HG03159 (cell line): ENCODE data around the gene MRPL51.
"Not testable (repeated sequence)": the region's sequence is repeated elsewhere in the genome, so short reads cannot be mapped to it uniquely, and the experiment has no call there.

Source experiments
- ATAC-seq: cut with Tn5 transposase; IDR thresholded peaks from one replicate; pipeline ENCODE4 v1.9.1; 2021; ENCODE audit warnings: mild to moderate bottlenecking, moderate library complexity; ENCODE audit not compliant: unreplicated experiment

Gene MRPL51

DNA sequence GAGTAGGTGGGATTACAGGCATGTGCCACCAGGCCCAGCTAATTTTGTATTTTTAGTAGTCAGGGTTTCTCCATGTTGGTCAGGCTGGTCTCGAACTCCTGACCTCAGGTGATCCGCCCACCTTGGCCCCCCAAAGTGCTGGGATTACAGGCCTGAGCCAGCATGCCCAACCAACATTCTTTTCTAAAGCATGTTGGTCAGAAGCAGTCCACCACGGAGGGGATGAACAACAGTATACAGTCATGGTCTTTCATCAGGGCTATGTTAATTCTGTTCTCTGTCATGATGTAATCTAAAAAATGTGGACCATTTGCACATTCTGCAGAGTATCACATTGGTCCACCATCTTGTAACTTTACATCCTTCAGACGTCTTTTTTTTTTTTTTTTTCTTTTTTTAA lies 3.6 kb downstream of the MRPL51 start:
- ATAC-seq: no peak

- ATAC-seq: no peak
Observed at GRCh38 chr12:6488240-6488639, 4.8 kb downstream of the MRPL51 start.

DNA sequence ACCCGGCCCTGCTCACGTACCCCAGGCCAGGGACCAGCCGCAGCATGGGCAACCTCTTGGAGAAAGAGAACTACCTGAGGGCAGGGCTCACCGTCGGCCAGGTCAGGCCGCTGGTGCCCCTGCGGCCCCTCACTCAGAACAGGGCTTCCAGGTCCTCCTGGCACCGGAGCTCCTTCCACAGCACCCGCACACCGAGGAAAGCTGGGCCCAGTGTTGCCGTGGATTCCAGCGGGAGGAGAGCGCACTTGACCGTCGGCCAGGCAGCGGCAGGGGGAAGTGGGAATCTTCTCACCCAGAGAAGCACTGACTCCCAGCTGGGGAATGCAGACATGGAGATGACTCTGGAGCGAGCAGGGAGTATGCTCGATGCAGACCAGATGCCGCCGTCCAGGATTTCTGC lies 14.6 kb downstream of the MRPL51 start:
- ATAC-seq: no peak

GRCh38 chr12:6477601-6478377 lies 15.3 kb downstream of the MRPL51 start:
- not testable (repeated sequence) for ATAC-seq

GRCh38 chr12:6476489-6476888 lies 16.6 kb downstream of the MRPL51 start:
- no peak for ATAC-seq

DNA sequence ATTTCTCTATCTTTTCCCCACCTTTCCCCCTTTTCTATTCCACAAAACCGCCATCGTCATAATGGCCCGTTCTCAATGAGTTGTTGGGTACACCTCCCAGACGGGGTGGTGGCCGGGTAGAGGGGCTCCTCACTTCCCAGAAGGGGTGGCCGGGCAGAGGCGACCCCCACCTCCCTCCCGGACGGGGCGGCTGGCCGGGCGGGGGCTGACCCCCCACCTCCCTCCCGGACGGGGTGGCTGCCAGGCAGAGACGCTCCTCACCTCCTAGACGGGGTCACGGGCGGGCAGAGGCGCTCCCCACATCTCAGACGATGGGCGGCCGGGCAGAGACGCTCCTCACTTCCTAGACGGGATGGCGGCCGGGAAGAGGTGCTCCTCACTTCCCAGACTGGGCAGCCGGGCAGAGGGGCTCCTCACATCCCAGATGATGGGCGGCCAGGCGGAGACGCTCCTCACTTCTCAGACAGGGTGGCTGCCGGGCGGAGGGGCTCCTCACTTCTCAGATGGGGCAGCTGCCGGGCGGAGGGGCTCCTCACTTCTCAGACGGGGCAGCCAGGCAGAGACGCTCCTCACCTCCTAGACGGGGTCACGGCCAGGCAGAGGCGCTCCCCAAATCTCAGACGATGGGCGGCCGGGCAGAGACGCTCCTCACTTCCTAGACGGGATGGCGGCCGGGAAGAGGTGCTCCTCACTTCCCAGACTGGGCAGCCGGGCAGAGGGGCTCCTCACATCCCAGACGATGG lies 17.7 kb downstream of the MRPL51 start:
- not testable (repeated sequence) for ATAC-seq

DNA sequence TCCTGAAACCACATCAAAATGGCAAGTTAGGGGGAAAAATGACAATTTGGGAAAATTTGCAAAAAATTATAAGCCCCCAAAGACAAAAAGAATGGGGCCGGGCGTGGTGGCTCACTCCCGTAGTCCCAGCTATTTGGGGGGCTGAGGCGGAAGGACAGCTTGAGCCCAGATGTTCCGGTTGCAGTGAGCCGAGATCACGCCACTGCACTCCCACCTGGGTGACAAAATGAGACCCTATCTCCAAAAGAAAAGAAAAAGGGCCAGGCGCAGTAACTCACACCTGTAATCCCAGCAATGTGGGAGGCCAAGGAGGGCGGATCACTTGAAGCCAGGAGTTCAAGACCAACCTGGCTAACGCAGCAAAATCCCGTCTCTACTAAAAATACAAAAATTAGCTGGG lies 20.6 kb downstream of the MRPL51 start:
- no peak for ATAC-seq

DNA sequence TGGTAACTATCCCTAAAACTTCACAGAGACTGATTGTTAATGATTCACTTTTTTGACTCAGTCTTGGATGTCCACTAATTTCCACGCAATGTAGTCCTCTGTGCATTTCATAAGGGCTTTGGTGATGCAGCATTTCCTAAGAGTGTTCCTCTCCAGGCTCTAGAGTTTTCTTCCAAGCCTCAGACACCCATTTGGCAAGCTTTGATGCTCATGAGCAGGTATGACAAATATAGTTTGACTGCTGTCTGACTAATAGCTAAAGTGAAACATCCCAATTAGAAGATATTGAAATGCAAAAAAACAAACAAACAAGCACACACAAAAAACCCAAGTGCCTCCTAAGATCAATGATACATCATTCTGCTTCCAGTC lies 21.1 kb downstream of the MRPL51 start:
- no peak for ATAC-seq

DNA sequence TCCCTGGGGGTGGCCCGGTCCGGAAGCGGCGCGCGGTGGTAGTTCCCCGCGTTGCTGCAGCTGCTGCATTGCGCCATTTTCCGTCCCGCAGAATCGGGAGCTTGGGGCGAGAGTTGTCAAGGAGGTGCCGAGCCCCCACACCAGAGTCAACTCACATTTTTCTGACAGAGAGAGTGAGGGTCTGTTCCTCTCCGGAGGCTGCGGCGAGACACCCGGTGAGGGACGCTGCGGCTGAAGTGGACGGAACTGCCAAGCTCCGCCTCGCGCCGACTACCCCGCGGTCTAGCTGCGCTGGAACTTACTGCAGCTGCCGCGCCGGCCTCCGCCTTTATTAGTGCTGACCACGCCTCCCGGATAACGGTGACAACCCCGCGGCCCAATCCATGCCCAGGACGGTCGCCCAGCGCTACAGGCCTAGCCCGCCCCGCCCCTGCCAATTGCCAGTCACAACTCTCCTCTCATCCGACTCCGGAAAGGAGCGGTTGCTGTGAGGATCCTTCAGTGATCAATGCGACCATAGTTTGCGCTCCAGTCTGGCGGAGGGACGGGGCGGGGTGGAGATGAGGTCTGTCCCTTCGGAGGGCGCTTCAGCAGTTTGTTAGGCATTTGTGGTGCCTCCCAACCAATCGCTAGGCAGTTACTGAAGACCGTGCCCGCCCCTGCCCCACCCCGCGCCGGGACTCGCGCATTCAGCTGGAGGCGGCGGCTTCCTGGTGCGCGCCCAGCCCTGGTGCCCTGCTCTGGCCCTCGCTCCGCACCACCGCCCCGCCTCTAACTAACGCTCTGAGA lies 22.5 kb downstream of the MRPL51 start, which contains the start of gene VAMP1:
VAMP1 (minus strand) TSS at position 303 of the 789 bp plus-strand sequence; CDS start at position 157, 146 bp downstream.
- ATAC-seq: peak; percentile 89

GRCh38 chr12:6469609-6470374 lies 23.3 kb downstream of the MRPL51 start:
- ATAC-seq: no peak

GRCh38 chr12:6469092-6469491 lies 24.0 kb downstream of the MRPL51 start:
- no peak for ATAC-seq

DNA sequence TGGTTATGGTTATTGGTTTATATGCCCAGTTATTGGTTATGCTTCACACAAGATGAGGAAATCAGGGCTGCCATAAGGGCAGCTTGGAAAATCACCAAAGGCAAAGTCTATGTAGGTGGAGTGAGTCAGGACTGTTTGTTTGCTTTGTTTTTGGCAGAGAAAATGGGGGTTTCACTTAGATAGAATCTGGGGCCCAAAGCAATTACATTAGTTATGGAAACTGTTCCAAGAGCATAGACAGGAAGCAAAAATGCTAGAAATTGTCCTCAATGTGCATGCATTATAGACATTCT lies 24.8 kb downstream of the MRPL51 start:
- no peak for ATAC-seq

GRCh38 chr12:6467571-6468282 lies 25.3 kb downstream of the MRPL51 start:
- not testable (repeated sequence) for ATAC-seq

DNA sequence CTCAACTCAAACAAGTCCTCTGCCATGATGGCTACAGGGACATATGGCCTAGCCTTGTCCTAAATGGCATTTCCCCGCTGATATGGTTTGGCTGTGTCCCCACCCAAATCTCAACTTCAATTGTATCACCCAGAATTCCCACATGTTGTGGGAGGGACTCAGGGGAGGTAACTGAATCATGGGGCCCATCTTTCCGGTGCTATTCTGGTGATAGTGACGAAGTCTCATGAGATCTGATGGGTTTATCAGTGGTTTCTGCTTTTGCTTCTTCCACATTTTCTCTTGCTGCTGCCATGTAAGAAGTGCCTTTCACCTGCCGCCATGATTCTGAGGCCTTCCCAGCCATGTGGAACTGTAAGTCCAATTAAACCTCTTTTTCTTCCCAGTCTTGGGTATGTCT lies 26.3 kb downstream of the MRPL51 start:
- not testable (repeated sequence) for ATAC-seq

GRCh38 chr12:6466184-6466573 lies 26.9 kb downstream of the MRPL51 start:
- no peak for ATAC-seq

DNA sequence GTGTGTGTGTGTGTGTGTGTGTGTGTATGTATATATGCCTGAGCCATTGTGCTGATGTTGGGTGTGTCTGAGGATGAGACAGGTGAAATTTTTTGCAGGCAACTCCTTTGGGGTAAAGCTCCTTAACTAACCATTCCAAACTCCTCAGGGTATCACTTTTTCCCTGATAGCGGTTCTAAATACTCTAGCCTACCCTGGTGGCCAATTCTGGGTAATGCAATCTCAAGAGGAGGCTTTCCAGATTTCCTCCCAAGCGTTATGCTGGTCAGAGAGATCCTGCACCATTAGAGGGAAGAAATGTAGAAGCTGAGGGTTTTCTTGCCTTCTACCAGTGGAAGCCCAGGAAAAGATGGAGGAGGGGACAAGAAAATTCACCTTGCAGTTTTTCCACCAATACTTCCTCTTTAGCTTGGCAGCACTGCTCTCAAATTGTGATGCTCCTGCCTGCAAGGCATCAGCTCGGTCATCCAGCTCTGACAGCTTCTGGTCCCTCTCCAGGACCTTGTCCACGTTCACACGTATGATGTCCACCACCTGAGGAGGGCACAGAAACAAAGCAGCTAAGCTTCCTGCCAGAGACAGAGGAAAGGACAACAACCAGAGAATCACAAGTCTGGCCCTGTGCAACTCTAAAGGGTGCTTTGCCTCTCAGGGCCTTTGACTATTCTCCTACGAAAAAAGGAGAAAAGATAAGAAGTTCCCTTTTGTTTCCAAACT lies 27.4 kb downstream of the MRPL51 start:
- no peak for ATAC-seq

DNA sequence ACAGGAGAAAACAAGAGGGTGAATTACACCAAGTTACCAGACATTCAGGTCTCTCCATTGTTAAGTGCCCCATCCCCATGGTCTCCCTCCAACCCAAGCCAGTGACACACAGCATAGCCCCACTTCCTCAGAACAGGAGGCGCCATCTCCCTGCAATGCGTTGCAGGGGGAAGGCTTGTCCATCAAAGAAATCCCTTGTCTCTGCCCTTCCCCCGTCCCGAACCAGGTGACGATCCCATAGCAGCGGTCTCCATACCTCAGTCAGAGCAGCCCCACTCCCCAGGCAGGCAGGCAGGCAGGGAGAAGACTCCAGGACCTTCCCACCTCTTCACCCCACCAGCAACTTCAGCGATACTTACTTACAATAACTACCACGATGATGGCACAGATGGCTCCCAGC lies 28.5 kb downstream of the MRPL51 start:
- no peak for ATAC-seq

DNA sequence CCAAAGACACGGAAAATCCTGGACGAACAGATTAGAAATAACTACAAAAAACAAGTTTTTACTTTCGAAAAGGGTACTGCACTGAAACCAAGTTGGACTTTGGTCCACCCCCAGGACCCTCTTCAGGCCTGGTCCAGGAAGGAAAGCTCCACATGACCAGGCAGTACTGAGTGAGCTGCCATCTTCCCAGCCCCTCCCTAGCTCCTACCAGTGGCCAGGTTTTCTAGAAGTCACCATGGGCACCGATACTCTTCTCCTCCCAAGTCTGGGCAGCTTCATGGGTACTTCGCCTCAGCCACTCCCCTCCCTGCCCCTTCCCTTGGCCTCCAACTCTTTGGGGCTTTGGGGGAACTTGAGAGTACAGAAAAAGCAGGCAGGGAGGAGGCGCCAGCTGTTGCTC lies 29.2 kb downstream of the MRPL51 start:
- ATAC-seq: no peak

GRCh38 chr12:6463216-6463615 lies 29.8 kb downstream of the MRPL51 start:
- no peak for ATAC-seq
